Neuronal stem cell (in vitro differentiated cells): ENCODE measurements around the gene THOP1. TPM values are rescaled to one million over a fixed set of nuclear protein-coding genes. Genes with fewer than 3 reads are reported as not detected.
A peak's percentile ranks its signal among the peaks of the same experiment; 100 is the strongest.

Source experiments
- DNase-seq: peaks from one replicate; pipeline ENCODE4 v3.0.0-alpha.2; 2013; ENCODE audit warnings: low spot score
- H2AFZ ChIP-seq: one replicate; pipeline ENCODE4 v1.6.1; 2013; ENCODE audit warnings: mild to moderate bottlenecking, low read length, inconsistent platforms
- H2AK5ac ChIP-seq: 2 replicates; pipeline ENCODE4 v1.6.1; 2013; ENCODE audit warnings: low read depth, mild to moderate bottlenecking, inconsistent platforms, low read length, moderate library complexity, mixed read lengths
- H2BK120ac ChIP-seq: 2 replicates; pipeline ENCODE4 v1.6.1; 2013; ENCODE audit warnings: low read depth, mild to moderate bottlenecking, inconsistent platforms, low read length, moderate library complexity, mixed read lengths
- H2BK12ac ChIP-seq: one replicate; pipeline ENCODE4 v1.6.1; 2013; ENCODE audit warnings: low read length, inconsistent platforms
- H2BK15ac ChIP-seq: 2 replicates; pipeline ENCODE4 v1.6.1; 2013; ENCODE audit warnings: mild to moderate bottlenecking, low read length, inconsistent platforms, mixed read lengths
- H2BK5ac ChIP-seq: one replicate; pipeline ENCODE4 v1.6.1; 2013; ENCODE audit warnings: inconsistent platforms, mild to moderate bottlenecking, low read length, moderate library complexity
- H3K14ac ChIP-seq: one replicate; pipeline ENCODE4 v1.6.1; 2013; ENCODE audit warnings: low read length, inconsistent platforms
- H3K18ac ChIP-seq: 2 replicates; pipeline ENCODE4 v1.6.1; 2013; ENCODE audit warnings: low read length, inconsistent platforms
- H3K23ac ChIP-seq: 2 replicates; pipeline ENCODE4 v1.6.1; 2013; ENCODE audit warnings: low read depth, mild to moderate bottlenecking, mixed read lengths, low read length, inconsistent platforms; ENCODE audit not compliant: poor library complexity
- H3K27ac ChIP-seq: replicated peaks from 3 replicates; pipeline ENCODE4 v1.5.1; 2013; ENCODE audit warnings: low read length, inconsistent platforms
- H3K27me3 ChIP-seq, 3 experiments: 2 replicates each; pipeline ENCODE4 v1.6.1; 2013; ENCODE audit warnings: low read length in 3 of 3, mild to moderate bottlenecking in 2 of 3, inconsistent platforms in 1 of 3, low read depth in 1 of 3, mixed read lengths in 1 of 3, moderate library complexity in 1 of 3; ENCODE audit not compliant: control insufficient read depth in 3 of 3, insufficient read depth in 3 of 3
- H3K36me3 ChIP-seq, 2 donors: replicated peaks in 1 of 2; 2 replicates each; pipeline ENCODE4 v1.6.1; 2013; ENCODE audit warnings: low read length in 2 of 2; ENCODE audit not compliant: control insufficient read depth in 2 of 2, insufficient read depth in 2 of 2
- H3K4ac ChIP-seq: 2 replicates; pipeline ENCODE4 v1.6.1; 2013; ENCODE audit warnings: inconsistent platforms, mild to moderate bottlenecking, low read length, moderate library complexity
- H3K4me1 ChIP-seq, 2 donors: 1 replicate in 1 of 2; 2 replicates in 1 of 2; pipeline ENCODE4 v1.6.1; 2013; ENCODE audit warnings: low read length in 2 of 2, low read depth in 1 of 2; ENCODE audit not compliant: control insufficient read depth in 2 of 2, insufficient read depth in 1 of 2
- H3K4me2 ChIP-seq: one replicate; pipeline ENCODE4 v1.6.1; 2013; ENCODE audit warnings: mild to moderate bottlenecking, low read length, inconsistent platforms; ENCODE audit not compliant: insufficient read depth, poor library complexity, severe bottlenecking
- H3K4me3 ChIP-seq, 2 donors: 2 replicates each; pipeline ENCODE4 v1.5.1; 2013; ENCODE audit warnings: low read length in 2 of 2, mild to moderate bottlenecking in 2 of 2, inconsistent platforms in 1 of 2, moderate library complexity in 1 of 2
- H3K79me1 ChIP-seq: one replicate; pipeline ENCODE4 v1.6.1; 2013; ENCODE audit warnings: low read depth, mild to moderate bottlenecking, inconsistent platforms, low read length, moderate library complexity
- H3K9ac ChIP-seq: one replicate; pipeline ENCODE4 v1.6.1; 2013; ENCODE audit warnings: mild to moderate bottlenecking, low read depth, low read length, inconsistent platforms; ENCODE audit not compliant: poor library complexity
- H3K9me3 ChIP-seq, 2 donors: replicated peaks in 1 of 2; 2 replicates each; pipeline versions ENCODE3 to v1.6.1; 2013; ENCODE audit warnings: low read length in 2 of 2, mild to moderate bottlenecking in 2 of 2, inconsistent platforms in 1 of 2, low read depth in 1 of 2, mixed read lengths in 1 of 2, moderate library complexity in 1 of 2; ENCODE audit not compliant: control insufficient read depth in 2 of 2, insufficient read depth in 1 of 2
- H4K8ac ChIP-seq: one replicate; pipeline ENCODE4 v1.6.1; 2013; ENCODE audit warnings: low read depth, mild to moderate bottlenecking, inconsistent platforms, low read length, moderate library complexity
- H4K91ac ChIP-seq: one replicate; pipeline ENCODE4 v1.6.1; 2013; ENCODE audit warnings: low read length, low read depth, mild to moderate bottlenecking, inconsistent platforms; ENCODE audit not compliant: poor library complexity
- WGBS, 2 donors: extraction: QIAGEN DNeasy Blood & Tissue Kit; methylation state at CpG; one replicate each; pipeline ENCODE4 v1.1.7; 2013; ENCODE audit warnings: missing lambda C conversion rate in 2 of 2, mixed read lengths in 1 of 2; ENCODE audit not compliant: insufficient read length in 2 of 2, insufficient replicate concordance in 1 of 2; ENCODE audit errors: extremely low coverage in 2 of 2; 5-methylcytosine and 5-hydroxymethylcytosine counted together
- polyA plus RNA-seq, 2 experiments: library from polyadenylated mRNA; stranded (reverse); fragments of 200-250 nt; gene quantifications; one replicate each; pipeline ENCODE4 v1.2.3, GENCODE V29; 2013

The THOP1 gene
- polyA plus RNA-seq (2013, experiment 1 of 2) = 82.0 TPM
- polyA plus RNA-seq (2013, experiment 2 of 2) = 74.8 TPM

DNA sequence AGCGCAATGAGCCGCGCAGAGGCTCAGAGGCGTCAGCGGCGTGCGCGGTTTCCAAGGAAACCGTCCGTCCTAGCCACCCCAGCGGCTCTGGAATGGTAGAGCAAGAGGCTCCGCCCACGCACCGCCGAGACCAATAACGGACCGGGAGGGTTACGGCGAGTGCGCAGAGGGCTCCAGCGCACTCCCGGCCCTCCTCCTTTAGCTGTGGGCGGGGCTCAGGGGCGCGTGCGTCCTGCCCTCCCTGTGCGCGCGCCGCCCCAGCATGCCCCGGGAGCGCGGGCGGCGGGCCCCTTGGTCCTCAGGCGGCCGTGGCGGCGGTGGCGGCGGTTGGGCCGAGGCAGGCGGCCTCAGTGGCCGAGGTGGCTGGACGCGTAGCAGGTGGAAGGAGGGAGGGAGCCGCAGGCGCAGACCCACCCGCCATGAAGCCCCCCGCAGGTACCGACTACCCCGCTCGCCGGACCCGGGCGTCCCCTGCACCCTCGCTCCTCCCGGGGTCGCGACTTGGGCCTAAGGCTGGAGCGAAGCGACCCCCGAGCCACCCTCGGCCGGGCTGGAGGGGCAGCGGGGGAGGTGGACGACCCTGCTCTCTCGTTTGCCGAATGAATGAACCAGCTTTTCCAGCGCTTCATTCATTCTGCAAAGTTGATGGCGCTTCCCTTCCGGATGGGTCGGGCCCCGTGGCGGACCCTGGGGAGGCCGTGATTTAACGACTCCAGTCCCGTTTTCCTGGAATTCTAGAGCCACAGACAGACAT lies at the start of gene THOP1:
THOP1 (plus strand) TSS at position 260 of the 754 bp plus-strand sequence; CDS start at position 420, 160 bp downstream.
- H4K8ac ChIP-seq = no peak within 1 kb of the TSS
- H3K4ac ChIP-seq = no peak within 1 kb of the TSS
- H2AK5ac ChIP-seq = no peak within 1 kb of the TSS
- H3K14ac ChIP-seq = peak within 1 kb of the TSS; percentile 84
- peaks cover 5 to 38% of the 10 kb centered on the region in 2 donors for H3K36me3 ChIP-seq
- H3K27ac ChIP-seq = peak within 1 kb of the TSS; percentile 53
- peak within 1 kb of the TSS; percentile 90 for H2AFZ ChIP-seq
- H2BK12ac ChIP-seq = no peak within 1 kb of the TSS
- no peak within 1 kb of the TSS for H2BK15ac ChIP-seq
- H3K23ac ChIP-seq = peak within 1 kb of the TSS; percentile 95
- H2BK5ac ChIP-seq = no peak within 1 kb of the TSS
- peak; percentile 99 for DNase-seq
- peak within 1 kb of the TSS; percentile 89 to 96 for H3K4me3 ChIP-seq
- no peaks in the 10 kb centered on the region for H3K9me3 ChIP-seq
- peak within 1 kb of the TSS; percentile 95 for H3K9ac ChIP-seq
- H3K4me2 ChIP-seq = peak within 1 kb of the TSS; percentile 87
- whole genome bisulfite sequencing, 2 donors = no CpG with 5 or more reads among the region's 78 CpGs
- no peak within 1 kb of the TSS for H4K91ac ChIP-seq
- H3K27me3 ChIP-seq = no peaks in the 10 kb centered on the region
- H3K18ac ChIP-seq = peak within 1 kb of the TSS; percentile 95
- H2BK120ac ChIP-seq = no peak within 1 kb of the TSS
- peaks cover 23% of the 10 kb centered on the region for H3K79me1 ChIP-seq
- peaks cover 10 to 11% of the 10 kb centered on the region in 2 donors for H3K4me1 ChIP-seq

- Histone ChIP-seq H3K27ac (no peak overlapping the region), H3K79me1 (peaks cover 21% of the 10 kb centered on the region), H2BK120ac (no peak overlapping the region), H2BK15ac (no peak overlapping the region), H2AFZ (no peak overlapping the region), H3K4me2 (no peak overlapping the region), H2BK5ac (no peak overlapping the region), H3K4ac (no peak overlapping the region), H4K91ac (no peak overlapping the region), H3K23ac (no peak overlapping the region), H3K4me3 (no peak overlapping the region), H3K27me3 (no peaks in the 10 kb centered on the region), H3K36me3 (peaks cover 27 to 40% of the 10 kb centered on the region in 2 donors), H3K9ac (no peak overlapping the region), H3K4me1 (peaks cover 5 to 12% of the 10 kb centered on the region in 2 donors), H2AK5ac (no peak overlapping the region), H2BK12ac (no peak overlapping the region), H3K9me3 (peaks cover 0 to 7% of the 10 kb centered on the region in 2 donors), H3K18ac (no peak overlapping the region), H4K8ac (no peak overlapping the region), H3K14ac (no peak overlapping the region)
- DNase-seq = no peak
- no CpG with 5 or more reads among the region's 15 CpGs for WGBS, 2 donors
These were observed 48.6 kb upstream of the THOP1 start for GRCh38 chr19:2736550-2737190.

DNA sequence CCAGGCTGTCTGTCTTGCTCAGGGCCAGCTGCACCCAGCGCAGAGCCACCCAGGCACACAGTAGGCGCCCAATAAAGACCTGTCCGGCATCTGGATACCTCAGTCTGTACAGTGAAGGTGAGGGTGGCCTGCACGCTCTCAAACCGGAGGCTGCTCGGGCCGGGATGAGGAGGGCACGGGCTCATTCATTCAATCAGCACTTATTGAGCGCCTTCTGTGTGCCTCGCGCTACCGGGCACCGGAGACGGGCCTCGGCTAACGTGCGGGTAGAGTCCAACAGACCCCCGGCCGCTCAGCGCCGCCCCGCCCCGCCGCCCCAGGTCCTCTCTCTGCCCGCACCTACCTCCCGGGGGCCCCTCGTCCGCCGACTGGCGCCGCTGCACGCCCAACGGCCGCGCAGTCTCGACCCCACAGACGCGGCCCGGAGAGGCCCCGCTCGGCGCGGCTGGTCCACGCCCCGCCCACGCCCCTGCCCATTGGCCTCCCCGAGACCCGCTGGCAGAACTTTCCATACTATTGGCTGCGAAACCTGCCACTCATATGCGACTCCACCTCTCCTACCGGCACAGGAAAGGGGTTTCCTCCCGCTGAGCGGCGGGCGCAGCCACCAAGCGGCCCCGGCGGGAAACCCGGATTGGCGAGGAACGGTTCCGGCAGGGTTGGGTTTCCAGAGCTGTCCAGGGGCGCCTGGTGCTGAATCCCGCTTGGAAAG lies 45.5 kb upstream of the THOP1 start, which contains the start of gene SLC39A3:
SLC39A3 (minus strand) TSS at position 416 of the 712 bp plus-strand sequence. CDS start 2,760 bp downstream, outside the sequence.
- H2BK15ac ChIP-seq = no peak within 1 kb of the TSS
- H4K91ac ChIP-seq = no peak within 1 kb of the TSS
- H3K27ac ChIP-seq = no peak within 1 kb of the TSS
- no peak within 1 kb of the TSS for H2BK5ac ChIP-seq
- H2AK5ac ChIP-seq = peak within 1 kb of the TSS; percentile 68
- peak within 1 kb of the TSS; percentile 93 for H4K8ac ChIP-seq
- H3K36me3 ChIP-seq = peaks cover 20 to 24% of the 10 kb centered on the region in 2 donors
- peak within 1 kb of the TSS; percentile 76 for H3K4ac ChIP-seq
- peak within 1 kb of the TSS; percentile 73 for H3K23ac ChIP-seq
- H2BK120ac ChIP-seq = no peak within 1 kb of the TSS
- peaks cover 0 to 7% of the 10 kb centered on the region in 2 donors for H3K9me3 ChIP-seq
- peak within 1 kb of the TSS; percentile 95 for H3K9ac ChIP-seq
- peak; percentile 99 for DNase-seq
- H2BK12ac ChIP-seq = no peak within 1 kb of the TSS
- H3K14ac ChIP-seq = peak within 1 kb of the TSS; percentile 47
- H2AFZ ChIP-seq = peak within 1 kb of the TSS; percentile 97
- H3K27me3 ChIP-seq = no peaks in the 10 kb centered on the region
- H3K79me1 ChIP-seq = peaks cover 15% of the 10 kb centered on the region
- peaks cover 5 to 7% of the 10 kb centered on the region in 2 donors for H3K4me1 ChIP-seq
- H3K4me3 ChIP-seq = peak within 1 kb of the TSS; percentile 90 to 93
- peak within 1 kb of the TSS; percentile 71 for H3K4me2 ChIP-seq
- H3K18ac ChIP-seq = peak within 1 kb of the TSS; percentile 65
- WGBS, 2 donors = no CpG with 5 or more reads among the region's 64 CpGs
